HepG2 (cell line): ENCODE results near the gene ADCK2. TPM values are rescaled to one million over a fixed set of nuclear protein-coding genes. Genes with fewer than 3 reads are reported as not detected.
A peak's percentile ranks its signal among the peaks of the same experiment; 100 is the strongest.

ENCODE experiments used
- ARID3A ChIP-seq: IDR thresholded peaks from 2 replicates; pipeline ENCODE4 v1.6.1; 2012; ENCODE audit warnings: low read depth, low read length, improper control_type of control experiment
- ATF7-NPFF ChIP-seq: sonication (generic); formaldehyde crosslinking; IDR thresholded peaks from 2 replicates; pipeline ENCODE4 v1.8.1; 2023; ENCODE audit warnings: mild to moderate bottlenecking, low read depth, missing genetic modification reagents, moderate library complexity
- HNRNPL ChIP-seq: fragments of 200-400 bp; formaldehyde crosslinking; IDR thresholded peaks from 2 replicates; pipeline ENCODE4 v1.6.1; 2017; ENCODE audit warnings: mild to moderate bottlenecking, low read depth, low read length
- HNRNPLL ChIP-seq: fragments of 200-400 bp; formaldehyde crosslinking; IDR thresholded peaks from 2 replicates; pipeline ENCODE4 v1.6.1; 2017; ENCODE audit warnings: mild to moderate bottlenecking, low read depth, low read length; ENCODE audit not compliant: poor library complexity, severe bottlenecking
- IKZF1 ChIP-seq: fragments of 450-650 bp; IDR thresholded peaks from 2 replicates; pipeline ENCODE4 v1.7.1; 2016
- KDM2A ChIP-seq: sonication (generic); formaldehyde crosslinking; IDR thresholded peaks from 2 replicates; pipeline ENCODE4 v1.4.0; 2020; ENCODE audit warnings: low read depth, missing genetic modification reagents, borderline replicate concordance
- NONO ChIP-seq, 2 experiments: fragments of 450-650 bp in 1 of 2; sonication (generic) in 1 of 2; formaldehyde crosslinking in 1 of 2; IDR thresholded peaks in 1 of 2; conservative IDR thresholded peaks in 1 of 2; 2 replicates each; pipeline versions ENCODE4 v1.6.1 to v1.8.0; 2017 to 2022; ENCODE audit warnings: mild to moderate bottlenecking in 1 of 2, missing genetic modification reagents in 1 of 2, moderate library complexity in 1 of 2
- SNAPC4 ChIP-seq: sonication (generic); formaldehyde crosslinking; IDR thresholded peaks from 2 replicates; pipeline ENCODE4 v1.4.0; 2020; ENCODE audit warnings: mild to moderate bottlenecking, missing genetic modification reagents
- TFDP1 ChIP-seq: IDR thresholded peaks from 2 replicates; pipeline ENCODE4 v1.6.1; 2016; ENCODE audit warnings: missing compliant biosample characterization, missing genetic modification reagents, borderline replicate concordance
- THAP7 ChIP-seq: sonication (generic); formaldehyde crosslinking; IDR thresholded peaks from 2 replicates; pipeline ENCODE4 v1.8.1; 2023; ENCODE audit warnings: mild to moderate bottlenecking, missing genetic modification reagents
- ZFAT ChIP-seq: sonication (generic); formaldehyde crosslinking; conservative IDR thresholded peaks from 2 replicates; pipeline ENCODE4 v1.8.1; 2023; ENCODE audit warnings: missing genetic modification reagents, inconsistent platforms
- ZNF251 ChIP-seq: sonication (generic); formaldehyde crosslinking; IDR thresholded peaks from 2 replicates; pipeline ENCODE4 v1.9.0; 2021; ENCODE audit warnings: mild to moderate bottlenecking, missing genetic modification reagents
- ZNF563 ChIP-seq: sonication (generic); formaldehyde crosslinking; IDR thresholded peaks from 2 replicates; pipeline ENCODE4 v1.8.0; 2022; ENCODE audit warnings: mild to moderate bottlenecking, moderate library complexity, missing genetic modification reagents
- ZNF761 ChIP-seq: sonication (generic); formaldehyde crosslinking; conservative IDR thresholded peaks from 2 replicates; pipeline ENCODE4 v1.4.0; 2020; ENCODE audit warnings: mild to moderate bottlenecking, missing genetic modification reagents
- polyA plus RNA-seq, 8 experiments: library from polyadenylated mRNA; depleted of rRNA in 3 of 8; stranded (reverse) in 7 of 8; unstranded in 1 of 8; fragments of >200 nt; fragmentation: Illumina TruSeq in 4 of 8; extraction: Trizol in 4 of 8; gene quantifications; 2 replicates each; pipeline versions ENCODE4 v1.2.1 to v1.2.3, GENCODE V29; 2011 to 2016; ENCODE audit warnings: low read depth in 4 of 8, missing spikeins in 1 of 8, mixed read lengths in 1 of 8; ENCODE audit not compliant: insufficient read depth in 1 of 8
- total RNA-seq, 5 experiments: library from RNA; depleted of rRNA; stranded (reverse); fragments of >200 nt; fragmentation: Illumina TruSeq; extraction: Trizol; gene quantifications; 2 replicates each; pipeline ENCODE4 v1.2.3, GENCODE V29; 2016; ENCODE audit warnings: low read depth in 1 of 5

ADCK2 gene
- total and polyA plus RNA-seq, 2 of the 13 experiments (the other 11 are each of a cell fraction or from before 2014, with no cell fraction given): 8.6 to 18.8 TPM

- peak; percentile 26 for TF ChIP-seq HNRNPLL
- no peak for TF ChIP-seq NONO (IDR thresholded peaks at IDR 0.05)
- TF ChIP-seq NONO (CRISPR knock-in tag; conservative IDR thresholded peaks at IDR 0.05): 0 out of 2 replicates have a peak, but pooled peaks have one; percentile 29
- TF ChIP-seq ZFAT (CRISPR knock-in tag): no peak
- TF ChIP-seq TFDP1 (CRISPR knock-in tag): peak; percentile 64; the same call in 1 of the 2 replicates
- TF ChIP-seq HNRNPL: 0 out of 2 replicates have a peak, but pooled peaks have one; percentile 53
- no peak for TF ChIP-seq THAP7
- TF ChIP-seq SNAPC4 (CRISPR knock-in tag): no peak
- no peak for TF ChIP-seq IKZF1
- no peak for TF ChIP-seq ARID3A
- 0 out of 2 replicates have a peak, but pooled peaks have one; percentile 76 for TF ChIP-seq ATF7-NPFF
- peak; percentile 43; the same call in 1 of the 2 replicates for TF ChIP-seq KDM2A (CRISPR knock-in tag)
- 0 out of 2 replicates have a peak, but pooled peaks have one; percentile 28 for TF ChIP-seq ZNF563 (CRISPR knock-in tag)
- no peak for TF ChIP-seq ZNF251 (CRISPR knock-in tag)
- TF ChIP-seq ZNF761 (CRISPR knock-in tag): no peak
Measured at GRCh38 chr7:140673063-140673773, 473 bp downstream of the ADCK2 start (continued).
